ENCODE results near the gene SEMA4B.

DNA sequence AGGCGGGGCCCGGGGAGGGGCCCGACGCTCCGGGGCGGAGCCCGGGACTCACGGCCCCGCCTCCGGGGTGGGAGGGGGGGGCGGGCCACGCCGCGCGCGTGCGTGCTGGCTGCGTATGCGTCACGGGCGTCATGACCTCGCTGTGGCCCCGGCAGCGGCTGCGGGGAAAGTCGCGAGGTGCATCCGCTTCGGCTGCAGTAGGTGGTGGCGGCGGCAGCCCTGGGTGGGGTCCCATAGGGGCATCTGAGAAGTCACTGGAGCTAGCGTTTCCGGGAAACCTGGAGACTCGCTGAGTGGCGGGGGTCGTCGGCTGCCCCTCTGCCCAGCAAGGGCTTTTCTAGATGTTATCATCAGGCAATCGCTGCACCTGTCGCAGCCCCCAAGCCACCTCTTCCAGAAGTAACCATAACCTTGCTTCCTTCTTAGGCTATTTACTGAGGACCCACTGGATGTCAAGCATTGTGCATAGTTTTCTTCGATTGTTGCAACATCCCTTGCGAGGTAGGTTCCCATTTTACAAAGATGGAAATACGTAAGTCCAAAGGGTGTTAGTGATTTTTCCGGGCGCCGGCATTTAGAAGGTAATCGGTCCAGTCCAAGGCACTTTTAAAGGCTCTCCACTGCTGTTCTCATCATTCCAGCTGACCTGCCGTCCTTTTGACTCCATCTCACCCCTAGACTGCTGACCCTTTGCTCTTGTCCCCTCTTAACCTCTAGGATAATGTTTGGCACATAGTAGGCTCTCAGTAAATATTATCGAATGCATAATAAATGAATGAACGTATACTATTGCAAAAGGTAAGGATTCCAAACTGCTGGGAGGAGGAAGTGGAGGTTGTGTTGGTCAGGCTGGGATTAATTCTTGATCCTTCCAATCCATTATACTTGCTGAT is 33.2 kb downstream of the SEMA4B start, which contains the start of gene GDPGP1:
- TF ChIP-seq, protein P1, sequence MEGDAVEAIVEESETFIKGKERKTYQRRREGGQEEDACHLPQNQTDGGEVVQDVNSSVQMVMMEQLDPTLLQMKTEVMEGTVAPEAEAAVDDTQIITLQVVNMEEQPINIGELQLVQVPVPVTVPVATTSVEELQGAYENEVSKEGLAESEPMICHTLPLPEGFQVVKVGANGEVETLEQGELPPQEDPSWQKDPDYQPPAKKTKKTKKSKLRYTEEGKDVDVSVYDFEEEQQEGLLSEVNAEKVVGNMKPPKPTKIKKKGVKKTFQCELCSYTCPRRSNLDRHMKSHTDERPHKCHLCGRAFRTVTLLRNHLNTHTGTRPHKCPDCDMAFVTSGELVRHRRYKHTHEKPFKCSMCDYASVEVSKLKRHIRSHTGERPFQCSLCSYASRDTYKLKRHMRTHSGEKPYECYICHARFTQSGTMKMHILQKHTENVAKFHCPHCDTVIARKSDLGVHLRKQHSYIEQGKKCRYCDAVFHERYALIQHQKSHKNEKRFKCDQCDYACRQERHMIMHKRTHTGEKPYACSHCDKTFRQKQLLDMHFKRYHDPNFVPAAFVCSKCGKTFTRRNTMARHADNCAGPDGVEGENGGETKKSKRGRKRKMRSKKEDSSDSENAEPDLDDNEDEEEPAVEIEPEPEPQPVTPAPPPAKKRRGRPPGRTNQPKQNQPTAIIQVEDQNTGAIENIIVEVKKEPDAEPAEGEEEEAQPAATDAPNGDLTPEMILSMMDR (IDR thresholded peaks at IDR 0.05), result no peak
- peak; percentile 71 to 74 for TF ChIP-seq POLR2A (IDR thresholded peaks at IDR 0.05)

All from Peyer's patch (tissue), 4 donors.